HG02870 (cell line): Measurements from ENCODE around the gene POLR3GL.

Experiments
- ATAC-seq: cut with Tn5 transposase; IDR thresholded peaks from one replicate; pipeline ENCODE4 v1.9.1; 2021; ENCODE audit warnings: mild to moderate bottlenecking, moderate library complexity; ENCODE audit not compliant: unreplicated experiment

The POLR3GL gene

GRCh38 chr1:145949219-145949618 lies 15.3 kb upstream of the POLR3GL start:
- no peak for ATAC-seq

GRCh38 chr1:145951526-145951925 lies 13.0 kb upstream of the POLR3GL start:
- no peak for ATAC-seq

DNA sequence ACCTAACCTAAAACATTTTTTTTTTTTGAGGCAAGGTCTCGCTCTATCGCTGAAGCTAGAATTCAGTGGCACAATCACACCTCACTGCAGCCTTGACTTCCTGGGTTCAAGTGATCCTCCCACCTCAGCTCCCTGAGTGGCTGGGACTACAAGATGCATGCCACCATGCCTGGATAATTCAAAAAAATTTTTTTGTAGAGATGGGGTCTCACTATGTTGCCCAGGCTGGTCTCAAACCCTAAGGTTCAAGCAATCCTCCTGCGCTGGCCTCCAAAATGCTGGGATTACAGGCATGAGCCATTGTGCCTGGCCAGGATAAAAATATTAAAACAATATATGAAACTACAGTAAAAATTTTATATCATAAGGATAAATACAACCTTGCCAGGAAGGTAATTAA lies 11.6 kb upstream of the POLR3GL start:
- ATAC-seq: no peak

- no peak for ATAC-seq
Observed at GRCh38 chr1:145953861-145954260, 10.6 kb upstream of the POLR3GL start.

DNA sequence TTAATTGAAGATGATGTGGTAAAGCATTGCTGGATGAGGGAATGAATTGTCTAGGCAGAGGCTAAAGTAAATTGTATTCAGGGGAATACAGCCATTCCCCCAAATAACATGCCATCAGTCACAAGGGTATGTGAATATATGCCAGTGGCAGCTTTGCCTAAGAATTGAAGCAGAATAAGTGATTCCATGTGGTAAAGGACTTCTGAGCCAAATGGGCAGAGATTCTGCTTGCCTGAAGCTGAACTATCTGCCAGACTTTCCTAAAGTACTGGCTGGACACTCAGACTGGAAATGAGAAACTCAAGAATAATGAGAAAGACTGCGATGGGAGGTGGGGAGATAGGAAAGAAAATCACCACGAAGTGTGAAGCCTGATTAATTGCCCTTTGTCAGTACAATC lies 9.1 kb upstream of the POLR3GL start:
- no peak for ATAC-seq

DNA sequence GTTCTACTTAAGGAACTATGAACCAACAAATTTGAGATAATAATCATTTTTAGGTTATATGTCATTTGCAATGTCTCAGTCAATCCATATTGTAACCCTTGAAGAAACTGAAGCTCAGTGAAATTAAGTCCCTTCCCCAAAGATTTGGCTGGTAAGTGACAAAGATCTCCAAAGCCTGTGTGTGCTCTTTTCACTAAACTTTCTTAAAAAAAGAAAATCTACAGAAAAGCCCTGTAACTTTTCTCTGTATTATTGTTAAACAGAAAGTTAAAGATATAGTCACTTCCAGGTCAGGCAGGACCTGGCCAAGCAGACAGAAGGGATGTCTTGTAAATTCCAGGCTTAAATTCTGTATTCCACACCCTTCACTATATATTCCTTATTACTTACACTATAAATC lies 8.1 kb upstream of the POLR3GL start:
- no peak for ATAC-seq

DNA sequence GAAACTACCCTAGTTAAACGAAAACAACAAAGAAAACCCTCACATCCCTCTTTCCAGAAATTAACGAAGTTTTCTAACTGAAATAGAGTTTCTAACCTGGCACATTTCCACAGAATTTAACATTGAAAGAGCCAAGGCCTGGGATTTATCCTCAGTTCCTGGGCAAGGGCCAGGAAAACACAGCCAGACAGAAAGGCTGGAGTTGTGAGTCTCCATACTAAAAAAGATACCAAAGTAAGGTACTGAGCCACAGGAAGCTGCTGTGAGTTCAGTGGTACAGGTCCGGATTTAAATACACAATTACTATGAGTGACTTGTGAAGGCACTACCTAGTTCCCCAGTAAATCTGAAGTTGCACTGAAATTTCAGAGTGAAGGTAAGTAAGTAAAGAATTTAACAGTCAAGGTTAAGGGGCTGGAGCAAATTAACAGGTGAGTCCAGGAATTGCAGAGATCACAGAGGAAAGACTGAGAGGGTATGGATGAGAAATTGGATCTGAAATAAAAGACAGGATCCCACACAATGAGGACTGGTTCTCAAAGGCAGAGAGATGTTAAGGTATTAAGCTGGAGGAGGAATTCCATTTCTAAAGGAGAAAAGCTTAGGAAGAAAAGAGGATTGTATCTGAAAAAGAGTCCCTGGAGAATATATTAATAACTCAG lies 7.6 kb upstream of the POLR3GL start:
- no peak for ATAC-seq

DNA sequence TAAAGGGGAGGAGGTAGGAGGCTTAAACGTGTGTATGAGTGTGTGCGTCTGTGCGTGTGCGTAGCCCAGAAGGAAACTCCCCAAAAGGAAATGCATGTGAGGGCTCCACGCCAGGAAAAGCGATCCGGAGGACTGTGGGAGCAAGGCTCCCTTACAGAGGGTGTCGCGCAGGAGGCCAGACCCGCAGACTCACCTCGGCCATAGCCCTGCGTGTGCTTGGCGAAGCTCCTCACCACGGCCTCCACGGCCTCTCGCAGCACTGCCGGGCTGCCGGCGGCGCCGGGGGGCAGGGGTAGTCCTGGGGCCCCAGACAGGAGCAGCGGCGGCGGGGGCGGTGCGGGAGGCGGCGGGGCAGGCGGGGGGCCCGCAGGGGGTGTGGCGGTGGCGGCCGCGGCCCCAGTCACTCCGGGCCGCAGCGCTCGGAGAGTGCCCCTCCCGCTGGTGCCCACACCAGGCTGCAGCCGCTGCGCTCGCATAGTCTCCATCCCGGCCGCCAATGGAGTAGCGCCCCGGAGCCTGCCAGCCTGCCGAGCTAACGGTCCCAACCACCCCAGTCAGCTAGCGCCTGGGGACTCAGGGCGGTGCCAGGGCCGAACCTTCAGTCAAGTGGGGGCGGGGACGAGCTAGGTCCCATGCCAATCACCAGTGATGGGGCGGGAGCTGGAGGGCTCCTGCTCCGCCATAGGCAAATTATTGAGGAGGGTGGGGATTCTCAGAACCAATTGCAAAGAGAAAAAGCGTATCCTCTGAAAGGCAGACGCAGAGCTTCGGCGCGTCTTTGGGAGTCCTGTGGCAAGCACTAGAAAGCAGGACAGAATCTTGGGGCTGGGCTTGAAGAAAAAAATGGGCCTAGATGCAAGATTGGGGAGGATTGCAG lies 6.8 kb upstream of the POLR3GL start, which contains the start of gene LIX1L:
Gene LIX1L, minus strand, starts transcription at position 575 of the 877 bp plus-strand sequence. Its CDS starts 90 bp downstream, at position 485.
- peak; percentile 89 for ATAC-seq

- ATAC-seq: no peak
Observed at GRCh38 chr1:145958734-145959133, 5.8 kb upstream of the POLR3GL start.

- ATAC-seq: no peak
Observed at GRCh38 chr1:145959333-145959732, 5.2 kb upstream of the POLR3GL start.

GRCh38 chr1:145959957-145960467 lies 4.5 kb upstream of the POLR3GL start:
- no peak for ATAC-seq

DNA sequence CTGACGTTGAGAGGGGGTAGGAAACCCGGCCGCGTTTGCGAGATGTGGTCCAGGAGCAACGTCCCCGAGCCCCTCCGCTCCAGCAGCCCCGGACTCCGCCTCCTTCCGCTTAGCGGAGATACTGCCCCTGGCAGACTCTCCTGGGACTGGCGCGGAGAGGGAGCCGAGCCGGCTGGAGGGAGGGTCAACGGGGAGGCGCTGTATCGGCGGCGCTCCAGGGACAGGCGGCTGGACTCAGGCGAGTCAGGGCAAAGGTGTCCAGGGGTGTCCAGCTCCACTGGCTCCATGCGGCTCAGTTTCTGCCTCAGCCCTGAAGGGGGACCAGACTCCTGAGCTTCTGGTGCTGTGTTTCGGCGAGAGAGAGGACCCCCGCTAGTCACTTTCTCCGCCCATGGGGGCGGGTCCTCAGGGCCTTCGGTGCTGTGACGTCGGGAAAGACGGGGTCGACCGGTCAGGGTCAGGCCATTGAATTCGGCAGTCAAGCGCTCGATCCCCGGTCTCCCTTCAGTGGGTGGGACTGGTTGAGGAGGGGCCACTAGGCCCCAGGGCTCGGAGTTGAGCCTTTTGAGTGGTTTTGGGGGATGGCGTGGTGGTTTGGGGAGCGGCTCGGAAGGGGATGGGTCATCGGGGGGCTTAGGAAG lies 3.9 kb upstream of the POLR3GL start:
- no peak for ATAC-seq

DNA sequence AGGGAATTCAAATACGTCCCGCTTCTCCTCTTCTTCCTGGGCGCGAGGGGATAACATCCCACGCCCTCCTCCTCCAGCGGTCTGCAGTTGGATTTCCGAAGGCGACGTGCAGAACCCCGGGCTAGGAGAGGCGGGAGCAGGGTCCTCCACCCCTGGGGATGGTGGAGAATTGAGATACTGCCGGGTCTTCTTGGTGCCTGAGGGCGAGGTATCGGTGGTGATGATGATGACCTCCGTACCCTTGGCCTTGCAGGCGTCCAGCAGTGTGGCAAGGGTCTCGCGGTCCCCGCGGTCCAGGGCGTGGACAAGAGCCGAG lies 3.4 kb upstream of the POLR3GL start:
- ATAC-seq: no peak

DNA sequence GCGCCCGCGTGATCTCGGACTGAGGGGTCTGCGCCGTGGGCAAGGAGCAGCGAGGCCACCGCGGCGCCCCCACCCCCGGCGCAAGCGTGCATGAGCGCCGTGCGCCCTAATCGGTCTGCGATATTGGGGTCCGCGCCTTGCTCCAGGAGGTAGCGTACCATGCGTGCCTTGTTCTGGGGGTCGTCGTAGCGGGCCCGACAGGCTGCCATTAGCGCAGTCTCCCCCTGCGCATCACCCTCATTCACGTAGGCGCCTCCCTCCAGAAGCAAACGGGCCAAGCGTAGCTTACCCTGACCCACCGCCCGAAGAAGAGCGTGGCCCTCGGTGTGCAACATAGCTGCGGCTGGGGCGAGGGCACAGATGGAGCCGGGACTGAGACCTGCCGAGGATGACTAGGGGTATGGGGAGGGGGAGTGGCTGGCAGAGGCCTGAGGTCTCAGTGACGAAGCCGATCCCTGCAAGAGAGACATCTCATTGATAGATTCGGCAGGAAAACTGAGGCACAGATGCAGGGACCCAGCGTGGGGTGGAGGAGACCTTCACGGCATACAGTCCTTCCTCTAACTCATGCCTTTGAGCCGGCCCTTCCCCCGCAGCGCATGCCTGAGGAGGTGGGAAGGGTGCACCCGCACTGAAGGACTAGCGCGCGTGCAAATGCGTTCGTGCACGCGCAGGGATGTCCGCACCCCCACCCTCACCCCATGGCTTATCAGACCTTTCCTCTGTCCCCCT lies 2.9 kb upstream of the POLR3GL start:
- no peak for ATAC-seq

DNA sequence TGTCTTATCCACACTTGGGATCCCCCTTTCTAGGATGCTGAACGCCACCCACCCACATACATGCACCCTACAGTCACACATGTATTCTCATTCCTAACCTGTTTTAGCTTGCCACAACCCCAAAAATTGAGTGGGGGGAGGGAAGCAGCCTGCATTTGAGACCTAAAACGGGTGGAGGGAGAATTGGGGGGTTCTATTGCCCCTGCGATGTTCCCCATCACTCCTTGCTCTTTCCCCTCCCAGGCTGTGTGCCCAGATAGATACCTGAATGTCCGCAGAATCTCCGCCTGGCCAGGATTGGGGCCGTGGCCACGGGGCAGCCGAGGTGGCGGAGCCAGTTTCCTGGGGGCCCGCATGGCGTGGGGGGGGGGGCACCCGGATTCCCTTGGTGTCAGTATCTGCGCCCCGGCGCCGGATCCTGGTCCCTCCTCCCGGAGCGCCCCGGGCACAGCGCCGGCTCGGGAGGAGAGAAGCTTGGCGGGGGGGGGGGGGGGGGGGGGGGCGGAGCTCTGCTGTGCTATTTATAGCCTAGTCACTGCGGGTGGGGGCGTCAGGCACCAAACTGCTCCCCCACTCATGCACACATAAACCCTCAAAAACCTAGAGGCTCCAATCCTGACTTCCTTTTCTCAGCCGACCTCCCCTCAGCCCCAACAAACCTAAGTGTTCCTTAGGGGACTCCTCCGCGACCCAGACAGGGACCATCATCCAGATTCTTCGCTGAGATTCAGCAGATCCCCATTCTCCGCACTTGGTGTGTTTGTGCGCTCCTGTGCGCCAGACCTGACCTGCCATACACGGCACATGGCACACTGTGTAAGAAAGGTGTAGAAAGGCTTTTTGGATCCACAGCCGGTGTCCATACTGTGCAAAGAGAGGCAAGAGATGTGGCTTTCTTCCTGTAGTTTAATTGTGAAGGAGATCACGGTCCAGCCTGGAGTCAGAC lies 2.1 kb upstream of the POLR3GL start:
- ATAC-seq: no peak

DNA sequence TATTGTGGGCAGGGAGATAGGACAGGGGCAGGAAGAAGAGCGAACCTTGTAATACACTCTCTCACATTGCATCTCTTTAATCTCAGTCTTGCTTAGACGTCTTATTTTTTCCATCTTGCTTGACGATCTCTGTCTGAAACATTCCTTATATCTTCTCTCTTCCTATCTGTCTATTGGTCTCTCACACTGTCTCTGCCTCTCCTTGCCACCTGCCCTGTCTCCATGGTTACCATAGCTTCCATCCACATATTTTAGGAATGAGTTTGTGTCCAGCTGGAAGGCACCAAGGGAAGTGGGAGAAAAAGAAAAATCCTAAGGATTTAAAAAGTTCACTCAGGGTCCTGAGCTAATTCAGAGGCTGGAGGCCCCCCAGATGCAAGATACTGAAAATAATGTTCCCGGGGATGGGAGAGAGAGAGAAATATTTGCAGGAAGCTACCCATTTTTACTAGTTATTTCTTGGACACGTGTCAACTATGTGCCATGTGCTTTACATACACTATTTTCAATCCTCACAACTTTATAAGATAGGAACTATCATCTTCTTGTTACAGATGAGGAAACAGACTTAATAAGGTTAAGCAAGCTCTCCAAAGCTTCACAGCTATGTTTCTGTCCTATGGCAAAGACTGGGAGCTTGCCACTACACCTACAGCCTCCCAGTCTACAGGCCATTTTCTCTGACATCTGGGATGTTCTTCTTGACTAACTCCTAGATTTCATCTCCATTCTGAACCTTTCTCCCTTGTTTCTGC lies 1.0 kb upstream of the POLR3GL start:
- no peak for ATAC-seq

DNA sequence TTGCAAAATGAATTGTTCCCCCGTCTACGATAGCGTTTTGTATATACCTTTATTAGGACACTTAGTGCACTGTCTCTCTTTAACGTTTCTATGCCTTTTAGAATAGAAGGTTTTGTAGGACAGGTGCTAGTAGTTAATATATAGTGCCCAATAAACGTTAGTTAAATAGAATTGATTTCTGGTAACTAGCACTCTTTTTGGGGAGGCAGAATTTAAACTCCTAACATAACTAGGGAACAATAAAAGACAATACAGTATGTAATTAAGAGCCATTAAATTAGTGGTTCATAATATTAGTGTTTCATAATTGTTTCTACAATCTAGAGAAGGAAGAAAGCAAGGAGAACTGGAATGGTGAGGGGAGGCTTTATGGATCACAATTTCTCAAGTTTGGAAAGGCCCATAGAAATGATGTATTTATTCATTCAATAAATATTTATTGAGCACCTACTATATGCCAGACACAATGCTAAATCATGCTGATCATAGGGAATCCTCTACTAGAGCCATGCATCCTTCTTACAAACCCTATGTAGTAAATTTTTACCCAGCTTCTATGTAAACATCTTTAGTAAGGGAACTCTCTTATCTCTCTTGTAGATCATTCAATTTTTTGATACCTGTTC lies 742 bp downstream of the POLR3GL start:
- no peak for ATAC-seq

DNA sequence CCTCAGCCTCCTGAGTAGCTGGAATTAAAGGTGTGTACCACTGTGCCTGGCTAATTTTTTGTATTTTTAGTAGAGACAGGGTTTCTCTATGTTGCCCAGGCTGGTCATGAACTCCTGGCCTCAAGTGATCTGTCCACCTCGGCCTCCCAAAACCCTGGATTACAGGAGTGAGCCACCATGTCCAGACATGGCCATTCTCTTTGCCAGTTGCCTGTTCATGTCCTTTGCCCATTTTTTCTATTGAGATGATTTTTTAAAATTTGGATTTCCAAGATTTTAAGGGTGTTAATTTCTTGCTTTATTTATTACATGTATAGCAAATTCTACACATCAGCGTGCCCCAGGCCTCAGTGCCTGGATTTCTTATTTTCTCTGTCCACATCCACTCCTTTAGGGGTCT lies 2.8 kb downstream of the POLR3GL start:
- no peak for ATAC-seq

DNA sequence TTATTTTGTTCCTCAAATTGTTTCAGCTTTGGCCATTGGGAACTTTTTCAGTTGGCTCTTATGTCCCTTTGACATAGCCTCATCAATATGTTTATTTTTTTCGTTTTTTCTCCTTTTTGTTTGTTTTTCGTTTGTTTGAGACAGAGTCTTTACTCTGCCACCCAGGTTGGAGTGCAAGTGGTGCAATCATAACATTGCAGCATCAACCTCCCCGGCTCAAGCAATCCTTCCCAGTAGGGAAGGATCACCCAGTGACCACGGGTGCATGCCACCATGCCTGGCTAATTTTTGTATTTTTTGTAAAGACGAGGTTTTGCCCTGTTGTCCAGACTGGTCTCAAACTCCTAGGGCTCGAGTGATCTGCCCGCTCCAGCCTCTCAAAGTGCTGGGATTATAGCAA lies 8.1 kb downstream of the POLR3GL start:
- no peak for ATAC-seq
